K562 (cell line): ENCODE measurements around the gene TAF4. TPM values are rescaled to one million over a fixed set of nuclear protein-coding genes. Genes with fewer than 3 reads are reported as not detected.

Experiments used
- ATAC-seq: fragments of 200-7000 bp; cut with Tn5 transposase; 3 replicates; pipeline ENCODE4 v1.9.1; 2020; ENCODE audit warnings: moderate library complexity
- BruUV-seq: library from RNA; stranded (reverse); fragments of 400-500 nt; replicated peaks from 2 replicates; lab custom pipeline; 2021; lab: Mats Ljungman, UMichigan
- CTCF ChIA-PET: fragments of 300-600 bp; formaldehyde crosslinking; extraction: SDS; loops from one replicate; lab custom pipeline; 2021; ENCODE audit warnings: low intra/inter-chr PET ratio; lab: Yijun Ruan, JAX
- POLR2A ChIA-PET: fragments of 300-600, 350-650 bp; sonication (Branson Sonifier 250); formaldehyde crosslinking; extraction: SDS; loops from one replicate; lab custom pipeline; 2021; ENCODE audit warnings: antibody characterized with exemption, inconsistent platforms; lab: Yijun Ruan, JAX
- DNase-seq, 4 experiments: peaks; one replicate each; pipeline versions ENCODE4 v3.0.0 to v3.0.0-alpha.2; 2011 to 2018; ENCODE audit warnings: low spot score in 3 of 4, mixed read lengths in 3 of 4; ENCODE audit errors: extremely low read depth in 1 of 4
- FAIRE-seq: peaks from 2 replicates; lab custom pipeline; 2011; peaks lifted over from hg19 to GRCh38; lab: Jason Lieb, UNC
- H2AFZ ChIP-seq: 2 replicates; pipeline ENCODE4 v1.6.0; 2011; ENCODE audit warnings: low read depth, low read length, control low read depth, inconsistent platforms
- H3K27ac ChIP-seq: fragments of 200-600 bp; 3 replicates; pipeline ENCODE4 v1.8.0; 2011; ENCODE audit warnings: low read depth, mild to moderate bottlenecking, control low read depth, inconsistent platforms, low read length, moderate library complexity, mixed read lengths; ENCODE audit errors: extremely low read depth
- H3K27me3 ChIP-seq, 2 experiments: fragments of 300-600 bp in 1 of 2; 2 replicates in 1 of 2; 3 replicates in 1 of 2; pipeline versions ENCODE4 v1.6.0 to v1.8.0; 2011; ENCODE audit warnings: inconsistent platforms in 2 of 2, low read length in 2 of 2, mild to moderate bottlenecking in 1 of 2, mixed read lengths in 1 of 2, moderate library complexity in 1 of 2; ENCODE audit not compliant: control insufficient read depth in 2 of 2, insufficient read depth in 2 of 2
- H3K36me3 ChIP-seq: fragments of 300-600 bp; 3 replicates; pipeline ENCODE4 v1.8.0; 2011; ENCODE audit warnings: mild to moderate bottlenecking, low read length, inconsistent platforms; ENCODE audit not compliant: control insufficient read depth, insufficient read depth
- H3K4me1 ChIP-seq, 2 experiments: fragments of 200-600 bp in 1 of 2; replicated peaks in 1 of 2; 2 replicates in 1 of 2; 3 replicates in 1 of 2; pipeline versions ENCODE4 v1.5.1 to v1.8.0; 2011; ENCODE audit warnings: inconsistent platforms in 2 of 2, low read length in 2 of 2, mild to moderate bottlenecking in 1 of 2, mixed read lengths in 1 of 2, moderate library complexity in 1 of 2; ENCODE audit not compliant: control insufficient read depth in 2 of 2, insufficient read depth in 2 of 2
- H3K4me2 ChIP-seq: 2 replicates; pipeline ENCODE4 v1.6.1; 2011; ENCODE audit warnings: low read length, control low read depth, inconsistent platforms, mixed read lengths; ENCODE audit not compliant: insufficient read depth
- H3K4me3 ChIP-seq: fragments of 200-600 bp; sonication (generic), shearing (Covaris generic); 2 replicates; pipeline ENCODE4 v1.5.1; 2016; ENCODE audit warnings: control low read depth, inconsistent platforms
- H3K79me2 ChIP-seq: fragments of 200-600 bp; 3 replicates; pipeline ENCODE4 v1.8.0; 2011; ENCODE audit warnings: low read length, inconsistent platforms; ENCODE audit not compliant: control insufficient read depth, insufficient read depth
- H3K9ac ChIP-seq, 2 experiments: 2 replicates each; pipeline versions ENCODE4 v1.6.0 to v1.6.1; 2011; ENCODE audit warnings: low read depth in 2 of 2, low read length in 2 of 2, control low read depth in 1 of 2, inconsistent platforms in 1 of 2, mild to moderate bottlenecking in 1 of 2, mixed read lengths in 1 of 2; ENCODE audit not compliant: insufficient read depth in 1 of 2
- H3K9me1 ChIP-seq: one replicate; pipeline ENCODE4 v1.6.0; 2011; ENCODE audit warnings: inconsistent platforms, mild to moderate bottlenecking, low read length, moderate library complexity; ENCODE audit not compliant: control insufficient read depth, insufficient read depth
- H3K9me3 ChIP-seq: replicated peaks from 2 replicates; pipeline ENCODE4 v1.5.1; 2011; ENCODE audit warnings: low read depth, low read length, inconsistent platforms; ENCODE audit not compliant: control insufficient read depth, insufficient read depth
- H4K20me1 ChIP-seq: replicated peaks from 2 replicates; pipeline ENCODE4 v1.6.1; 2011; ENCODE audit warnings: low read length, inconsistent platforms, mixed read lengths; ENCODE audit not compliant: control insufficient read depth, insufficient read depth
- BHLHE40 ChIP-seq: IDR thresholded peaks from 2 replicates; pipeline ENCODE4 v1.6.1; 2011; ENCODE audit warnings: low read length, improper control_type of control experiment
- KDM2B ChIP-seq: fragments of 250-450 bp; sonication (Bioruptor Pico); IDR thresholded peaks from 2 replicates; pipeline ENCODE4 v1.8.0; 2021; ENCODE audit warnings: mild to moderate bottlenecking, moderate library complexity
- NFATC3 ChIP-seq: fragments of 450-650 bp; IDR thresholded peaks from 2 replicates; pipeline ENCODE4 v1.6.1; 2017; ENCODE audit warnings: mild to moderate bottlenecking
- NFIC ChIP-seq: fragments of 450-650 bp; IDR thresholded peaks from 2 replicates; pipeline ENCODE4 v1.6.1; 2017; ENCODE audit warnings: mild to moderate bottlenecking, inconsistent platforms
- PPARD ChIP-seq: fragments of 250-450 bp; sonication (Bioruptor Pico); IDR thresholded peaks from 2 replicates; pipeline ENCODE4 v1.8.0; 2022; ENCODE audit warnings: inconsistent platforms, mild to moderate bottlenecking, moderate library complexity
- RBFOX2 ChIP-seq: fragments of 200-400 bp; formaldehyde crosslinking; IDR thresholded peaks from 2 replicates; pipeline ENCODE4 v1.6.1; 2017; ENCODE audit warnings: low read depth, mild to moderate bottlenecking, low read length, moderate library complexity
- SLC30A9 ChIP-seq: fragments of 250-450 bp; sonication (Bioruptor Pico); IDR thresholded peaks from 2 replicates; pipeline ENCODE4 v1.8.0; 2022; ENCODE audit warnings: mild to moderate bottlenecking, moderate library complexity
- ZNF347 ChIP-seq: fragments of 450-650 bp; formaldehyde crosslinking; IDR thresholded peaks from 2 replicates; pipeline ENCODE4 v1.4.0; 2020; ENCODE audit warnings: low read depth, mild to moderate bottlenecking, moderate library complexity
- ZNF586 ChIP-seq: fragments of 450-650 bp; formaldehyde crosslinking; conservative IDR thresholded peaks from 2 replicates; pipeline ENCODE4 v1.4.0; 2020; ENCODE audit warnings: mild to moderate bottlenecking, moderate library complexity
- WGBS: fragments of 100-300 bp; shearing (Covaris generic); methylation state at CpG from one replicate; pipeline ENCODE4 v1.1.6; 2016; ENCODE audit warnings: low coverage, mixed read lengths; ENCODE audit not compliant: insufficient coverage; ENCODE audit errors: missing lambda C conversion rate; 5-methylcytosine and 5-hydroxymethylcytosine counted together
- in situ Hi-C: fragments of 300-500 bp; cut with MboI; formaldehyde crosslinking; loops from 4 replicates; pipeline ENCODE4 v1.15.0; 2018; ENCODE audit warnings: inconsistent platforms, mixed read lengths
- intact Hi-C: fragments of 100-400 bp; cut with micrococcal nuclease; formaldehyde crosslinking; loops from 2 replicates; pipeline ENCODE4 v1.14.2; 2022
- polyA plus RNA-seq, 8 experiments: library from polyadenylated mRNA; depleted of rRNA in 4 of 8; stranded (reverse) in 5 of 8; unstranded in 3 of 8; fragments of >200 nt; fragmentation: Nextera tagmentation in 2 of 8; fragmentation: Illumina TruSeq in 1 of 8; extraction: Ambion mirVana in 2 of 8; extraction: Trizol in 1 of 8; gene quantifications; 2 replicates each; pipeline versions ENCODE4 v1.2.1 to v1.2.3, GENCODE V29; 2011 to 2014; ENCODE audit warnings: inconsistent platforms in 1 of 8, missing spikeins in 1 of 8
- total RNA-seq, 7 experiments: library from RNA; depleted of rRNA in 6 of 7; stranded (reverse); fragments of >200 nt in 6 of 7; fragmentation: Illumina TruSeq in 2 of 7; extraction: Trizol in 2 of 7; gene quantifications; 2 replicates each; pipeline versions ENCODE4 v1.2.1 to v1.2.3, GENCODE V29; 2011 to 2021; ENCODE audit warnings: low replicate concordance in 1 of 7
- TF ChIP-seq, protein P1 (sequence below), 3 experiments: IDR thresholded peaks in 2 of 3; conservative IDR thresholded peaks in 1 of 3; 2 replicates each; pipeline ENCODE4 v1.5.1; 2011 to 2012; ENCODE audit warnings: low read length in 3 of 3, mild to moderate bottlenecking in 3 of 3, control low read depth in 2 of 3, improper control_type of control experiment in 1 of 3, inconsistent platforms in 1 of 3, low read depth in 1 of 3, mixed read lengths in 1 of 3, moderate library complexity in 1 of 3; ENCODE audit not compliant: insufficient read depth in 2 of 3
- TF ChIP-seq, protein P2 (sequence below): fragments of 450-650 bp; IDR thresholded peaks from 2 replicates; pipeline ENCODE4 v1.6.1; 2017; ENCODE audit warnings: antibody characterized with exemption, mild to moderate bottlenecking
- TF ChIP-seq, protein P3 (sequence below): IDR thresholded peaks from 2 replicates; pipeline ENCODE4 v1.6.1; 2011; ENCODE audit not compliant: insufficient read length; ENCODE audit errors: extremely low read depth

Gene TAF4
- total and polyA plus RNA-seq, 9 of the 15 experiments (the other 6 are each of a cell fraction or from before 2014, with no cell fraction given) = 0.44 to 28.3 (median 5.6) TPM

DNA sequence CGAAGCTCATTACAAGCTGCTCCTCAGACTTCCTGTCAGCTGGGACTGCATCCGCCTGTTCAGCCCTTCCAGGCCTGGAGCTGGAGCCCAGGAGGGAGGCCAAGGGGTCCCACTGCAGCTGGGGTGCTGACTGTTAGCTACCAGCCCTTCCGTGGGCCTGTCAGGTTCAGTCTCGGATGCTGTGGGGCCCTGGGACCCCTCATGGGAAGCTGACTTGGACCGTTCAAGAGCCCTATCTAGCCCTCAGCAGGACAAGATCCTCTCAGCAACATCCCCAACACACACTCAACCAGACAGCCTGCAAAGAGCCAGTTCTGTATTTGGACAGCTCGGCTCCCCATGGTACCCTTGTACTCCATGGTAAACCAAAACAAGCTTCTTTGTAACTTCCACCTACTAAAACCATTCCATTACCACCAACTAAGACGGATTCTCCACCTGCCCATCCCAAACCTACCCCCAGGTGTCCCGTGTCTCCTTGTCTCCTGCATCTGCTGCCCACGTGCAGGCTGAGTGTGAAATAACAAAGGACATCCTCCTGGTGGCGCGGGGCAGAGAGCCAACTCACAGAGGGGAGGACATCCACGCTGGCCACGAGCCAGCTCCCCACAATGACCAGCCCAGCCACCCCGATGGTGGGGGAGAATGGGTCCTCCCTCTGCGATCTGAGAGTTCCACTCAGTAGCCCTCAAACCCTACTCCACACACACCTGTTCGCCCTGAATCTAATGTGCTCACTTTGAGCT, 111.2 kb downstream of the TAF4 start:
- ChIA-PET CTCF (no interaction called here), POLR2A (interaction anchor here (0.5 kb wide), 1 partner anchor 31 kb away, joined by 3 read pairs; no protein-coding TSS in a partner anchor)
- Histone ChIP-seq H3K9ac (no peak overlapping the region), H3K27me3 (peaks cover 0 to 14% of the 10 kb centered on the region in 2 experiments; a peak in 2 of 5 replicates), H3K79me2 (no peaks in the 10 kb centered on the region), H3K9me3 (no peaks in the 10 kb centered on the region), H3K9me1 (no peaks in the 10 kb centered on the region), H3K4me3 (no peak overlapping the region), H4K20me1 (no peaks in the 10 kb centered on the region; the same call in 1 of the 2 replicates), H3K27ac (no peak overlapping the region), H3K36me3 (no peaks in the 10 kb centered on the region), H3K4me2 (no peak overlapping the region), H3K4me1 (no peaks in the 10 kb centered on the region; a peak in 3 of 5 replicates), H2AFZ (no peak overlapping the region)
- DNase-seq = peak in 3 of 4 experiments; percentile 14 to 36 (median 28)
- ATAC-seq = no peak
- 1% methylated on average over 16 of the region's 16 CpGs for WGBS
- BruUV-seq = no TSS peak
- in situ Hi-C loops = no loop called here
- intact Hi-C loops = no loop called here
- FAIRE-seq = no peak
- TF ChIP-seq, protein P1, sequence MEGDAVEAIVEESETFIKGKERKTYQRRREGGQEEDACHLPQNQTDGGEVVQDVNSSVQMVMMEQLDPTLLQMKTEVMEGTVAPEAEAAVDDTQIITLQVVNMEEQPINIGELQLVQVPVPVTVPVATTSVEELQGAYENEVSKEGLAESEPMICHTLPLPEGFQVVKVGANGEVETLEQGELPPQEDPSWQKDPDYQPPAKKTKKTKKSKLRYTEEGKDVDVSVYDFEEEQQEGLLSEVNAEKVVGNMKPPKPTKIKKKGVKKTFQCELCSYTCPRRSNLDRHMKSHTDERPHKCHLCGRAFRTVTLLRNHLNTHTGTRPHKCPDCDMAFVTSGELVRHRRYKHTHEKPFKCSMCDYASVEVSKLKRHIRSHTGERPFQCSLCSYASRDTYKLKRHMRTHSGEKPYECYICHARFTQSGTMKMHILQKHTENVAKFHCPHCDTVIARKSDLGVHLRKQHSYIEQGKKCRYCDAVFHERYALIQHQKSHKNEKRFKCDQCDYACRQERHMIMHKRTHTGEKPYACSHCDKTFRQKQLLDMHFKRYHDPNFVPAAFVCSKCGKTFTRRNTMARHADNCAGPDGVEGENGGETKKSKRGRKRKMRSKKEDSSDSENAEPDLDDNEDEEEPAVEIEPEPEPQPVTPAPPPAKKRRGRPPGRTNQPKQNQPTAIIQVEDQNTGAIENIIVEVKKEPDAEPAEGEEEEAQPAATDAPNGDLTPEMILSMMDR (IDR thresholded peaks at IDR 0.05 in 2 of 3, conservative IDR thresholded peaks at IDR 0.05 in 1 of 3; ENCODE audit: insufficient read depth in 2 of 3, low read depth in 1 of 3, low read length in 3 of 3) = 0 out of 6 replicates have a peak, but pooled peaks of 1 of the 3 experiments have one; percentile 3
- TF ChIP-seq NFATC3 (no peak), PPARD (CRISPR knock-in tag) (no peak), NFIC (peak; percentile 72), ZNF347 (no peak), BHLHE40 (peak; percentile 20; the same call in 1 of the 2 replicates), RBFOX2 (no peak), ZNF586 (CRISPR knock-in tag) (no peak), SLC30A9 (no peak), KDM2B (CRISPR knock-in tag) (no peak)
- TF ChIP-seq, protein P2, sequence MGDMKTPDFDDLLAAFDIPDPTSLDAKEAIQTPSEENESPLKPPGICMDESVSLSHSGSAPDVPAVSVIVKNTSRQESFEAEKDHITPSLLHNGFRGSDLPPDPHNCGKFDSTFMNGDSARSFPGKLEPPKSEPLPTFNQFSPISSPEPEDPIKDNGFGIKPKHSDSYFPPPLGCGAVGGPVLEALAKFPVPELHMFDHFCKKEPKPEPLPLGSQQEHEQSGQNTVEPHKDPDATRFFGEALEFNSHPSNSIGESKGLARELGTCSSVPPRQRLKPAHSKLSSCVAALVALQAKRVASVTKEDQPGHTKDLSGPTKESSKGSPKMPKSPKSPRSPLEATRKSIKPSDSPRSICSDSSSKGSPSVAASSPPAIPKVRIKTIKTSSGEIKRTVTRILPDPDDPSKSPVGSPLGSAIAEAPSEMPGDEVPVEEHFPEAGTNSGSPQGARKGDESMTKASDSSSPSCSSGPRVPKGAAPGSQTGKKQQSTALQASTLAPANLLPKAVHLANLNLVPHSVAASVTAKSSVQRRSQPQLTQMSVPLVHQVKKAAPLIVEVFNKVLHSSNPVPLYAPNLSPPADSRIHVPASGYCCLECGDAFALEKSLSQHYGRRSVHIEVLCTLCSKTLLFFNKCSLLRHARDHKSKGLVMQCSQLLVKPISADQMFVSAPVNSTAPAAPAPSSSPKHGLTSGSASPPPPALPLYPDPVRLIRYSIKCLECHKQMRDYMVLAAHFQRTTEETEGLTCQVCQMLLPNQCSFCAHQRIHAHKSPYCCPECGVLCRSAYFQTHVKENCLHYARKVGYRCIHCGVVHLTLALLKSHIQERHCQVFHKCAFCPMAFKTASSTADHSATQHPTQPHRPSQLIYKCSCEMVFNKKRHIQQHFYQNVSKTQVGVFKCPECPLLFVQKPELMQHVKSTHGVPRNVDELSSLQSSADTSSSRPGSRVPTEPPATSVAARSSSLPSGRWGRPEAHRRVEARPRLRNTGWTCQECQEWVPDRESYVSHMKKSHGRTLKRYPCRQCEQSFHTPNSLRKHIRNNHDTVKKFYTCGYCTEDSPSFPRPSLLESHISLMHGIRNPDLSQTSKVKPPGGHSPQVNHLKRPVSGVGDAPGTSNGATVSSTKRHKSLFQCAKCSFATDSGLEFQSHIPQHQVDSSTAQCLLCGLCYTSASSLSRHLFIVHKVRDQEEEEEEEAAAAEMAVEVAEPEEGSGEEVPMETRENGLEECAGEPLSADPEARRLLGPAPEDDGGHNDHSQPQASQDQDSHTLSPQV = no peak
- TF ChIP-seq, protein P3, sequence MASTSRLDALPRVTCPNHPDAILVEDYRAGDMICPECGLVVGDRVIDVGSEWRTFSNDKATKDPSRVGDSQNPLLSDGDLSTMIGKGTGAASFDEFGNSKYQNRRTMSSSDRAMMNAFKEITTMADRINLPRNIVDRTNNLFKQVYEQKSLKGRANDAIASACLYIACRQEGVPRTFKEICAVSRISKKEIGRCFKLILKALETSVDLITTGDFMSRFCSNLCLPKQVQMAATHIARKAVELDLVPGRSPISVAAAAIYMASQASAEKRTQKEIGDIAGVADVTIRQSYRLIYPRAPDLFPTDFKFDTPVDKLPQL = no peak
